Stimulated activated CD4-positive, alpha-beta T cell treated with anti-CD3 and anti-CD28 coated beads, Interleukin-12 subunit alpha, Interleukin-12 subunit beta, amount 100 ng/mL, for 4 hours (primary cell): ENCODE data around the gene EXOSC6.
A peak's percentile ranks its signal among the peaks of the same experiment; 100 is the strongest.
"Not testable (repeated sequence)": the region's sequence is repeated elsewhere in the genome, so short reads cannot be mapped to it uniquely, and the experiment has no call there.

ENCODE experiments used
- DNase-seq: peaks from one replicate; pipeline ENCODE4 v3.0.0-alpha.2; 2020

The EXOSC6 gene

DNA sequence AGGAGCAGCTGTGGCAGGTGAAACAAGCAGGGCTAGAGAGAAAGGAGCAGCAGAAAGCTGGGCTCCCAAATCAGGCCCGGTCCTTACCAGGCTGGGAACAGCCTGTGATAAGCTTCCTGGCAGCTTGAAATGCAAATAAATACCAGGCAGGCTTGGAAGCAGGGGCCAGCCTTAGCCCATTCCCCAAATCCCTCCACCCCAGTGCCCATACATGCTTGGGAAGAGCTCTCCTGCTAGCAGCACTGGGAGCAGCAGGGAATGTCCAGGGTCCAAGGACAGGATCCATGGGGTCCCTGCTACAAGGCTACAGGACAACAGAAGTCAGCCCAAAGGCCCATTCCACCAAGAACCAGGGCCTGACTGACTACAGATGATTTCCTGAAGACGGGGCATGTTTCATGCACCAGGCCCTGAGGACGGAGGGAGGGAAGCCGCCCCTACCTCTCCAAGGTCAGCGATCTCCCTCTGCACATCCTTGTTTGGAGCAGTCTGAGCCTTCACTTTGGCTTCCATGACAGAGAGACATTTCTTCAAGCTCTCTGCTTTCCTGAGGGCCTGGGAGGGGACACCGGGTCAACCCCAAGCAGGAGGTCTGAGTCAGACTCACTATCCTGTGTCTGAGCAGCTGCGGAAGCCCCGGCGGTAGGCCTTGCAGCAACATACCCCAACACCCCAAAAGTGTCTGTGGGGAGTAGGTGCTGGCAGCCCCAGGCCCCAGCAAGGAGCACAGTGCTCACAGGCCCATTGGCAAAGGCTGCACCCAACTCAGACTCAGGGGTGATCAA lies 2.6 kb upstream of the EXOSC6 start:
- DNase-seq = no peak

DNA sequence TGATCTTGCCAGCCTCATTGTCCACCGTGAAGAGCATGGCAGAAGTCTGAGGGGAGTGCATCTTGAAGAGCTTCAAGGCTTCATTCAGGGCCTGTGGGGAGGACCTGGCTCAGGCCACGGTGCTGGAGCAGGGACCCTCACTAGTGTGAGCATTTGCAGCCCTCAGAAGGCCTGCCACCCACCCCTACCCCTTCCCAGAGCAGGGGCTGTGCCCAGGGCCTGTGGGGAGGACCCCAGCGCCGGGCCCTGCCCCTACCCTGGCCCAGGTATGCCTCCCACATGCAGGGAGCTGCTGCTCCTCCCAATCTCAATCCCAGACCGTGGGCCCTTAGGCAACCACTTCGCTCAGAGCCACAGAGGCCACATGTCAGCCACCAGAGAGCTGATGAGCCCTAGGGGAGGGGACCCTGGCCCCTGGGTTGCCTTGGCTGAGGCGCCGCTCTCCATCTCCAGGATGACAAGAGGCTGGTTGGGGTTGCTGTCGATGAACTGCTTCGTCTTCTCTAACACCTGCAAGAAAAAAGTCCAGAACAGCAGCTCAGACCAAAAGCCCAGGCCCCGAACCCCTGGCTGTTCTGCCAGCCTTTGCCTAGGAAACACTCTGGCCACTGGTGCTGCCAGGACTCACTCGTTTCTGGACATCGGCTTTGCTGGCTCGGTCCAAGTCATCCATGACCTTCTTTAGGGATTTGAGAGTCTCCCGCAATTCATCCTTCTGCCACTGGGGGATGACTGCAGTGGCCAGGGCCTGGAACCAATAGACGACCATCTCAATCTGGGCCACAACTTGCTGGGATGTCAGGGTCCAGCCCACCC lies 1.8 kb upstream of the EXOSC6 start:
- DNase-seq = peak; percentile 24

DNA sequence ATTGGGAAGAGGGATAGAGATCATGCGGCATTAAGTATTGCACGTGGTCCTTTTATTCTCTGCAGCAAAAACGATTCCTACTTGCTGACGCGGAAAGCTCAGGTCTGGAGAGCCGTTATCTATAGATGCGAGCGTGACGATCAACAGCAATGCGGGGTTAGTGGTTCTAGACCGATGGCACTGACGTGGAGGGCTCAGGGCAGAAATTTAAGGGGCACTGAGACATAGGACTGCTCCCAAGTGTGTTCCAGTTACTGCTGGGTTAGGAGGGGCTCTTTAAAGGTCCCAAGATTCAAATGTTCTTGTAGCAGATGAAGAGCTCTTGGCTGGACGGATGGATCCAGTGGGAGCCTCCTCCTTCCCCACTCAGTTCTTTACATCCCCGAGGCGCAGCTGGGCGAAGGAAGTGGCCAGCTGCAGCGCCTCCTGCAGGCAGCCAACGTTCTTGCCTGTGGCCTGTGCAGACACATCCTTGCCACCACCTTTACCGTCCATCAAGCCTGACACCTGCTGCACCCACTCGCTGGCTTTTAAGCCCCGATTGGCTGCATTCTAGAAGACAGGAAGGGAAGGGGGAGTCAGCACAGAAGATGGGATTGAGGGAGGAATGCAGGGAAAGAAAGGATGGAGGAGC lies 732 bp upstream of the EXOSC6 start:
- DNase-seq = no peak

DNA sequence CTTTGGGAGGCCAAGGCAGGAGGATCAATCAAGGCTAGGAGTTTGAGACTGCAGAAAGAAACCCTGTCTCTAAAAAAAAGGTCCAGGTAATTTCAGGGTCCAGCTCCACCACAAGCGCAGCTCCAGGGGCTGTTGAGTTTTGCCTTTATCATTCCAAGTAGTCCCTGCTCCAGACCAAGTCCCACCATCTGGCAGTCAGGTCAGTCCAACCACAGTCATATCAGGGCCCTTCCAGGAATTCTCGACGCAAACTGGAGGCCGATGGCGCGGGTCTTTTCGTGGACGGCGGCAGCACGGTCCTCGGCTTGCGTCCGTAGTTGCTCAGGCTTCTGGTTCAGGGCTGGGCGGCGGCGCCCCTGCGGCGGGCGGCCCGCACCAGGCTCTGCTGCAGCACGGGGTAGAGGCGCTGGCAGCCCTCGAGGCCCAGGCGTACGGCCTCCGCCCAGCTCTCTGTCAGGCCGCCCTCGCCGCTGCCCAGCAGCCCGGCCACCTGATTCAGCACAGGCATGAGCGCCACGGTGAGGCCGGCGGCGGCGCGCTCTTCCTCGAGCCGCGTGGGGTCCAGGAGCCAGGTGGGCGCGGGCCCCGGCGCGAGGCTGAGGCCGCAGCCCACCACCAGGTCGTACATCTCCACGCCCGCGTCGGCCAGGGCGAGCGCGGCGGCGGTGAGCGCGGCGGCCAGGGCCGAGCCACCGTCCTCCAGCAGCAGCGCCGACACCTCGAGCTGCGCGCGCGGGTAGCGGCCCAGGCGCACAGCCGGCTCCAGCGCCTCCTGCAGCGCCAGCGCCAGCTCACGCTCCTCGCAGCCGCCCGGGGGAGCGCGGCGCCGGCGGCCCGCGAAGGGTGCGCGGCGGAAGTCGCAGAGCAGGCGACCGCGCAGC lies 752 bp downstream of the EXOSC6 start:
- peak; percentile 39 for DNase-seq

DNA sequence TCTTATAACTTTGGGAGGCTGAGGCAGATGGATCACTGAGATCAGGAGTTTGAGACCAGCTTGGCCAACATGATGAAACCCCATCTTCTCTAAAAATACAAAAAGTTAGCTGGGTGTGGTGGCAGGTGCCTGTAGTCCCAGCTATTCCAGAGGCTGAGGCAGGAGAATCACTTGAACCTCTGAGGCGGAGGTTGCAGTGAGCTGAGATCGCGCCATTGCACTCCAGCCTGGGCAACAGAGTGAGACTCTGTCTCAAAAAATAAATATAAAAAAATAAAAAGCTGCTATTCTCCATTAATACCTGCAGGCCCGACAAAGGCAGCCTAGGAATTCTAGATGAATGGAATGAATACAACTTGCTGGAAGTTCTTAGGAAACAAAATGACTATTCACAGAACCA lies 2.0 kb downstream of the EXOSC6 start:
- not testable (repeated sequence) for DNase-seq

DNA sequence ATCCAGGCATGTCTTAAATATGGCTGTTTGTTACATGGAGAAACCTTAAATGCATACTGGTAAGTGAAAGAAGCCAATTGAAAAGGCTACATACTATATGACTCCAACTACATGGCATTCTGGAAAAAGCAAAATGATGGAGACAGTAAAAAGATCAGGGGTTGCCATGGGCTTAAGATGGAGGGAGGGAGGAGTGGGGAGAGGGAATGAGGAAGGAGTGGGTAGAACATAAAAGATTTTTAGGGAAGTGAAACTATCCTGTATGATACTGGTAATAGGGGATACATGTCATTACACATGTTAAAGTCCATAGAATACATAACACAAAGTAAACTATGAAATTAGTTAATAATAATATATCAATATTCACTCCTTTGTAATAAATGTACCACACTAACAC lies 13.0 kb downstream of the EXOSC6 start:
- DNase-seq = not testable (repeated sequence)

DNA sequence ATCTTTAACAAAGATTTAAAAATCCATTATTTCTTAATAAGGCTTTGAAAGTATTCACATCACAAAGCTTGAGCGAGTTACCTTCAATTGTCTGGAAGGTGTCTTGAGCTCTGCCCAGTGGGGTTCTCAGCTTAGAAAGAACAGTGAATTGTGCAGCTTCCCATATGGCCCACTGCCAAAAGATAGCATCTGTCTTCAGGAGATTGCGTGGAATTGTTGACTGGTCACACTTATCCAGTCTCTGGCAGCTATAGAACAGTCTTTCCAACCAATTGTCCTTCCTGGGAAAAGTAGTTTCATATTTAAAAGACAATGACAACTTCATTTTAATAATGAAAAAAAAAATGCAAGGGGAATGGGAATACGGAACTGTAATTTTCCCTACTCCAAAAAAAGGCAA lies 19.9 kb downstream of the EXOSC6 start:
- not testable (repeated sequence) for DNase-seq

DNA sequence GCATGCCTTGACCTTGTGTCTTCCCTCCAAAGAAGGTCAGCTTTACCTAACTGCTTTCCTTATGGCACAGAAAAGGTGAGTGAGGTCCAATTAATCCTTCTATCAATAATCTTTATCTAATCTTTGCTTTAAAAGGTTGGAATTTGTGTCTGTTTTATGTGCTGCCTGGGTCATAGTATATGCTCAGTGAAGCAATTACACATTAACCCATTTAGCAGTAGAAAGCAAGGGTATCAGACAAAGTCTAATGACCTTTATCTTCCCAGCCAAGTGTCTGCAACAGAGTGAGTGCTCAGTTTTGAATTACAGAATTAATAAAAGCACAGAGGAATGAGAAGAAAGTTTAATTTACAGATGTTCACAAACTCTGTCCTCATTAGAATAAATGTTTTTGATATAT lies 25.7 kb downstream of the EXOSC6 start:
- not testable (repeated sequence) for DNase-seq

DNA sequence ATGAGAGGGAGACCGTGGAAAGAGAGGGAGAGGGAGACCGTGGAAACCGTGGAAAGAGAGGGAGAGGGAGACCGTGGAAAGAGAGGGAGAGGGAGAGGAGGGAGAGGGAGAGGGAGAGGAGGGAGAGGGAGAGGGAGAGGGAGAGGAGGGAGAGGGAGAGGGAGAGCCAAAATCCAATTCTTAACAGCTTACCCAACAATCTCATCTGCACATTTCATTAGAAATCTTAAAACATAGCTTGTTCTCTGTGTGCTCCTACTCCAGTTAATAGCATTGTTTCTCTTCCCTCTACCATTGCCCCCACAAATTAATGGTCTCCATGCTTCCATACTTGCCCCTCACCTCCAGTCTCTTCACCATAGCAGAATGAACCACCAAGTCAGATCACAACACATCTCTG lies 26.3 kb downstream of the EXOSC6 start:
- DNase-seq = not testable (repeated sequence)

DNA sequence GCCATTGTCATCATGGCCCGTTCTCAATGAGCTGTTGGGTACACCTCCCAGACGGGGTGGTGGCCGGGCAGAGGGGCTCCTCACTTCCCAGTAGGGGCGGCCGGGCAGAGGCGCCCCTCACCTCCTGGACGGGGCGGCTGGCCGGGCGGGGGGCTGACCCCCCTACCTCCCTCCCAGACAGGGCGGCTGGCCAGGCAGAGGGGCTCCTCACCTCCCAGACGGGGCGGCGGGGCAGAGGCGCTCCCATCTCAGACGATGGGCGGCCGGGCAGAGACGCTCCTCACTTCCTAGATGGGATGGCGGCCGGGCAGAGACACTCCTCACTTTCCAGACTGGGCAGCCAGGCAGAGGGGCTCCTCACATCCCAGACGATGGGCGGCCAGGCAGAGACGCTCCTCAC lies 27.1 kb downstream of the EXOSC6 start:
- not testable (repeated sequence) for DNase-seq

DNA sequence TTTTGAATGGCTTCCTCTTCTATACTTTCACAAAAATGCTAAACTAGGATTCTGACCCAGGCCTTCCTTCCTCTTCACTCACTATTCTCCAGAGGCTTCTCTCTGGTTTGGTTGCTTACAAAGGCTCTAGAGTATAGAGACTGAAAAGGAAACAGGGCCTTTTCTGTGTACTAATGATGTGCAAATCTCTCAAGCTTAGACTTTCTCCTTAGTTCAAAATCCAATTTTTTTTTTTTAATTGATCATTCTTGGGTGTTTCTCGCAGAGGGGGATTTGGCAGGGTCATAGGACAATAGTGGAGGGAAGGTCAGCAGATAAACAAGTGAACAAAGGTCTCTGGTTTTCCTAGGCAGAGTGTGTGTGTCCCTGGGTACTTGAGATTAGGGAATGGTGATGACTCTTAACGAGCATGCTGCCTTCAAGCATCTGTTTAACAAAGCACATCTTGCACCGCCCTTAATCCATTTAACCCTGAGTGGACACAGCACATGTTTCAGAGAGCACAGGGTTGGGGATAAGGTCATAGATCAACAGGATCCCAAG lies 27.7 kb downstream of the EXOSC6 start:
- not testable (repeated sequence) for DNase-seq

DNA sequence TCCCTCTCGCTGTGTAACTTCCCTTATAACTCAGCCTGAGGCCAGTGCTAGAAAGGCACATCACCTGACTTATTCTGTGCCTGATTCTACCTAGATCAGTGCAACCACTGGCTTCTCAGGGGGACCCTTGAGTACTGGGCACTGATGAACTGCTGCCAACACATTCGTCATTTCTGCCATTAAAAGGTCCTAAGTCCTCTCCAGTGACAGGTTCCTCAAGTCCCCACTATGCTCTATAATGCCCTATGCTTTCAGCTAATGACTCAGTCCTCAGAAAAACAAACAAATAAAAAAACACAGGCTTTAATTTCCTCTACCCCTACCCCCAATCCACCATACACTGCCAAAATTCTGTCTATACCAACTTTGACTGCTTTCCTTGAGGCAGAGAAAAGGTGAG lies 28.5 kb downstream of the EXOSC6 start:
- not testable (repeated sequence) for DNase-seq

DNA sequence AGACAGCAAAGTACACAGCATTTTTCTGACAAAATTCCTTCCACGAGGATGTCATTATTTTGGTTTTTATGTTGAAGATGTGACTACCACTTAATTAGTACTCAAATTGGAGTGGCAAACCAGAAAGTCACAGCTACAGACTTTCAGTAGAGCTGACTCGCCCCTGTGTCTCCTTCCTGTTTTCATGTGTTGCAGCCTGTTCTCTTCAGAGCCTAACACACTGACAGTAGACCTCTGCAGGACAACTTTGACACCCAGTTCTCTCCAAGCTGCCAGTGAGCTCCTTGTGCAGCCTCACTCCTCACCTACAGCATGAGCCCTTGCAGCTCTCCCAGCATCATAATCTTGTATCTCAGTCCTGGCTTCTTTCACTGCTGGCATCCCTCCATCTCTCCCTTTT lies 29.2 kb downstream of the EXOSC6 start:
- DNase-seq = not testable (repeated sequence)

DNA sequence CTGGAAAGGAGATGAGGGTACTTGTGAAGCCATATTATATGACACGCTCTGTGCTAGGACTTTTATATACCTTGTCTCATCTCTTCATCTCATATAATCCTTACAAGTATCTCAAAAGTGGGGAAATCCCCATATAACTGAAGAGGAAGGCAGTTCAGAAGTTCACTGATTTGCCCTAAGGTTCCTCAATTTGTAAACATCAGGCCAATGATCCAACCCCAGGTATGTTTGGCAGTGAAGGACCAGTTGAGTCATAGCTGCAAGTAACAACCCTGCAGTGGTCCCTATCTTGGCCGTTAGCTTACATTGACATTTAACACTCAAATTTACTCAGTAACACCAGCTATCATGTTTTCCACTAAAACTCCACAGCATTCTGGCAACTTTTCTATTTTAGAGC lies 33.2 kb downstream of the EXOSC6 start:
- not testable (repeated sequence) for DNase-seq

DNA sequence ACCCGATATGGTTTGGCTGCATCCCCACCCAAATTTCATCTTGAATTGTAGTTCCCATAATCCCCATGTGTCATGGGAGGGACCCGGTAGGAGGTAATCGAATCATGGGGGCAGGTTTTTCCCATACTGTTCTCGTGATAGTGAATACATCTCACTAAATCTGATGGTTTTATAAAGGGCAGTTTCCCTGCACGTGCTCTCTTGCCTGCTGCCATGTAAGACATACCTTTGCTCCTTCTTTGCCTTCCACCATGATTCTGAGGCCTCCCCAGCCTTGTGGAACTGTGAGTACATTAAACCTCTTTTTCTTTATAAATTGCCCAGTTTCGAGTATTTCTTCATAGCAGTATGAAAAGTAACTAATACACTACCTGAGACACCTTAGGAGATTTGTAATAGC lies 45.4 kb downstream of the EXOSC6 start:
- not testable (repeated sequence) for DNase-seq

DNA sequence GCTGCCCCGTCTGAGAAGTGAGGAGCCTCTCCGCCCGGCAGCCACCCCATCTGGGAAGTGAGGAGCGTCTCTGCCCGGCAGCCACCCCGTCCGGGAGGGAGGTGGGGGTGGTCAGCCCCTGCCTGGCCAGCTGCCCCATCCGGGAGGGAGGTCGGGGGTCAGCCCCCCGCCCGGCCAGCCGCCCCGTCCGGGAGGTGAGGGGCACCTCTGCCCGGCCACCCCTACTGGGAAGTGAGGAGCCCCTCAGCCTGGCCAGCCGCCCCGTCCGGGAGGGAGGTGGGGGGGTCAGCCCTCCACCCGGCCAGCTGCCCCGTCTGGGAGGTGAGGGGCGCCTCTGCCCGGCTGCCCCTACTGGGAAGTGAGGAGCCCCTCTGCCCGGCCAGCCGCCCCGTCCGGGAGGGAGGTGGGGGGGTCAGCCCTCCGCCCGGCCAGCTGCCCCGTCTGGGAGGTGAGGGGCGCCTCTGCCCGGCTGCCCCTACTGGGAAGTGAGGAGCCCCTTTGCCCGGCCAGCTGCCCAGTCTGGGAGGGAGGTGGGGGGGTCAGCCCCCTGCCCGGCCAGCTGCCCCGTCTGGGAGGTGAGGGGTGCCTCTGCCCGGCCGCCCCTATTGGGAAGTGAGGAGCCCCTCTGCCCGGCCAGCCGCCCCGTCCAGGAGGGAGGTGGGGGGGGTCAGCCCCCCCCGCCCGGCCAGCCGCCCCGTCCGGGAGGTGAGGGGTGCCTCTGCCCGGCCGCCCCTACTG lies 46.9 kb downstream of the EXOSC6 start:
- not testable (repeated sequence) for DNase-seq

DNA sequence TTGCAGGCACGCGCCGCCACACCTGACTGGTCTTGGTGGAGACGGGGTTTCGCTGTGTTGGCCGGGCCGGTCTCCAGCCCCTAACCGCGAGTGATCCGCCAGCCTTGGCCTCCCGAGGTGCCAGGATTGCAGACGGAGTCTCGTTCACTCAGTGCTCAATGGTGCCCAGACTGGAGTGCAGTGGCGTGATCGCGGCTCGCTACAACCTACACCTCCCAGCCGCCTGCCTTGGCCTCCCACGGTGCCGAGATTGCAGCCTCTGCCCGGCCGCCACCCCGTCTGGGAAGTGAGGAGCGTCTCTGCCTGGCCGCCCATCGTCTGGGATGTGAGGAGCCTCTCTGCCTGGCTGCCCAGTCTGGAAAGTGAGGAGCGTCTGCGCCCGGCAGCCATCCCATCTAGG lies 47.7 kb downstream of the EXOSC6 start:
- DNase-seq = not testable (repeated sequence)

DNA sequence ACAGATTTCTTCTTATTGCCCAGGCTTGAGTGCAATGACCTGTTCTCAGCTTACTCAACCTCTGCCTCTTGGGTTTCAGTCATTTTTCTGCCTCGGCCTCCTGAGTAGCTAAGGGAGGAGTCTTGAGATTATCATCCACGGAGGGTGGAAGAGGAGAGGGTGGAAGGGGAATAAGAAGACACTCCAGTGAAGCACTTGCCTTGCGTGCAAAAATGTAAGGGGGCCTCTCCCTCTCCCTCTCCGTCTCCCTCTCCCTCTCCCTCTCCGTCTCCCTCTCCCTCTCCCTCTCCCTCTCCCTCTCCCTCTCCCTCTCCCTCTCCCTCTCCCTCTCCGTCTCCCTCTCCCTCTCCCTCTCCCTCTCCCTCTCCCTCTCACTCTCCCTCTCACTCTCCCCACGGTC lies 48.2 kb downstream of the EXOSC6 start:
- not testable (repeated sequence) for DNase-seq

DNA sequence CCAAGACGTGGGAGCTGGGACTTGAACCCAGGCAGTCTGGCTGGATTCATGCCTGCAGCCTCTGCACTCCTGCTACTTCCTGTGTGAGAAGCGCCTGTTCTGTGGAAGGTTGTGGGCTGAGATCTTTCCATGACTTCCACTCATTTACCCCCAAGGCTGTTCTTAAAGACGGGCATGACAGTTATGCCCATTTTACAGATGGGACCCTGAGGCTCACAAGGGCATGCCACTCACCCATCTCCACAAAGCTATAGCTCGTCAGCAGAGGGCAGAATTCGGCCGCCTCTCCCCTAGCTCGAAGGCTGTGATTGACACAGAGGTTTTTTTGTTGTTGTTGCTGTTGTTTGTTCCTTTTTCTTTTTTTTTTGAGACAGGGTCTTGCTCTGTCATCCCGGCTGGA lies 51.7 kb downstream of the EXOSC6 start:
- not testable (repeated sequence) for DNase-seq

DNA sequence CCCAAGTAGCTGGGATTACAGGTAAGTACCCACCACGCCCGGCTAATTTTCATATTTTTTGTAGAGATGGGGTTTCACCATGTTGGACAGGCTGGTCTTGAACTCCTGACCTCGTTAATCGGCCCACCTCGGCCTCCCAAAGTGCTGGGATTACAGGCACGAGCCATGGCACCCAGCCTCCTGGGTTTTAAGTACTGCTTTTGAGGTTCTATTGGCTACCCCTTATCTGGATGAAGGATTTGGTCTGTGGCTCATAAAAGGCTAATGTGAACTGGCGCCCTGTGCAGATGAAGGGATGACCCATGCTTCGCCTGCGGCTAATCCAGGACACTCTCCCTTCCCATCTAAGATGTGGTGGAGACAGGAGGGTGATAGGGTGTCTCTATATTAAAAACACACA lies 52.6 kb downstream of the EXOSC6 start:
- not testable (repeated sequence) for DNase-seq

DNA sequence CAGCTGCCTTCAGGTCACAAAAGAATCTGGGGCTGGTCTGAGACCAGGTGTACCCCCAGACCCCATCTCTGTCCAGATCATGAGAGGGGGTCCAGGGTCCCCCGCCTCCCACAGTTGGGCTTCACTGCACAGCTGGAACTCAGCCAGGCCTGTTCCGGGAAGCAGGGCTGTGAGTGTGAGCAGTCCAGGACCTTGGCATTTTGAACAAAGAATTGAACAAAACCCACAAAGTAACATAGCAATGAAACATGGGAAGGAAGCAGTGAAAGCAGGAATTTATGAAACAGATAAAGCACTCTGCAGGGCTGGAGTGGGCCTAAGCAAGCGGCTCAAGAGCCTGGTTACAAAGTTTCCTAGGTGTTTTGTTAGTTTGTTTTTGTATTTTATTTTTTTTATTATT lies 53.1 kb downstream of the EXOSC6 start:
- not testable (repeated sequence) for DNase-seq

DNA sequence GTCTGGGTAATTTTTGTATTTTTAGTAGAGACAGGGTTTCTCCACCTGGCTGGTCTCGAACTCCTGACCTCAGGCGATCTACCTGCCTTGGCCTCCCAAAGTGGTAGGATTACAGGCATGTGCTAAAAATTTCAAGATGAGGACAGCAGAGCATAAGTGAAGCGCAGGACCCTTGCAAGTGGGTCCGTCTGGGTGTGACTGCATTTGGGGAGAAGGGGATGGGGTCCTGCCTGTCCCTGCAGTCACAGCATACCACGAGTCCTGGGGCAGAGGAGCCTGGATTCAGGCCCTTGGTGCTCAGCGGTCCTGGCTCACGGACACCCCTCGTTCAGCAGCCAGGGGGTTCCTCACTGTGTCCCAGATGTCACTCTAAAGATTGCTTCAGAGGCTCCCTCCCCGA lies 53.5 kb downstream of the EXOSC6 start:
- DNase-seq = not testable (repeated sequence)
